Measurements from ENCODE around the gene ZNF358.

The ZNF358 gene

DNA sequence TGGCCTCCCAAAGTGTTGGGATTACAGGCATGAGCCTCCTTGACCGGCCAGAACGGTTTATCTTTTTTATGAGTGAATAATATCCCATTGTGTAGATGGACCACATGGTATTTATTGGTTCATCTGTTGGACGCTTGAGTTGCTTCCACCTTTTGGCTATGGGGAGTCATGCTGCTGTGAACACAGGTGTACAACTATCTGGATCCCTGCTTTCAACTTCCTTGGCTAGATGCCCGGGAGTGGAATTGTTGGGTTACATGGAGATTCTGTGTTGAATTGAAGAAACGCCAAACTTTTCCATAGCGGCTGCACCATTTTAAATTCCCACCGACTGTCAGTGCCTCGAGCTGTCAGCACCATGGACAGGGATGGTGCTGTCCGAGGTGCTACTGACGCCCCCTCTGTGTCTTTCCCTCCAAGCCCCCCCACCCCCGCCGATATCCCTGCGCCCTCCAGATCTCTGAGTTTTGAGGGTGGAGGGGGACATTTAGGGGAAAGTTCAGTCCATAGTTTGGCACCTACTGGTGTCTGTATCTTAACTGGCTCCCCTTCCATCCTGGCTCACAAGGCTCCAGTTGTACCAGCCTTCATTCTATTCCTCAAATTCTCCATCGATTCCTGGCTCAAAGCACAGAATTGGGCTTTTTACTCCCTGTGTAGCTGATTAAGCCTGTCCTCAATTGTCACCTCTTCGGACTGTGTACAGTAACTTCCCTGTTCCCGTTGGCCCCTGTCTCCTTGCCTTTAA is 46.9 kb downstream of the ZNF358 start:
- no peak for DNase-seq

DNA sequence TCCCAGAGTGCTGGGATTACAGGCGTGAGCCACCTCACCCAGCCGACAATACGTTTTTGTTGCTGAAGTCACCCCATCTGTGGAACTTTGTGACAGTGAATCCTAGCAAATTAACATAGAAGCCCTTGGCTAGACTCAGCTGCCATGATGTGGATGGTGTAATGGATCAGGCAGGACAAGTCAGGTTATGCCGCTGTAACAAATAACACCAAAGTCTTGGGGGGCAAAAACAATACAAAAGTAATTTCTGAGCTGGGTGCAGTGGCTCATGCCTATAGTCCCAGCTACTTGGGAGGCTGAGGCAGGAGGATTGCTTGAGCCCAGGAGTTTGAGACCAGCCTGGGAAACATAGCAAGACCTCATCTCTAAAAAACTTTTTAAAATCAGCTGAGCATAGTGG is 49.0 kb downstream of the ZNF358 start:
- no peak for DNase-seq

- DNase-seq: no peak
Measured at GRCh38 chr19:7565332-7565731, 49.4 kb downstream of the ZNF358 start.

All from NCI-H2171 treated with DMSO at 0.1 percent for 48 hours (cell line).